ENCODE measurements around the gene ZNF304. TPM values are rescaled to one million over a fixed set of nuclear protein-coding genes. Genes with fewer than 3 reads are reported as not detected.

Gene ZNF304
- total and polyA plus RNA-seq, 2 of the 4 experiments (the other 2 are of a cell fraction), result 3.9 to 16.1 TPM

- intact Hi-C loops (cut with micrococcal nuclease) (no loop called here), dilution Hi-C loops (cut with HindIII; ENCODE audit: low sequenced_read_pairs, unreplicated experiment) (no loop called here), in situ Hi-C loops (cut with MboI; ENCODE audit: low sequenced_read_pairs) (no loop called here)
- Histone ChIP-seq H3K18ac (ENCODE audit: low read depth, low read length) (no peak overlapping the region), H2AFZ (replicated peaks; ENCODE audit: low read length, poor library complexity) (no peak overlapping the region), H3K9me3 (ENCODE audit: control insufficient read depth, insufficient read depth, low read length) (no peaks in the 10 kb centered on the region), H4K5ac (ENCODE audit: low read depth, low read length) (no peak overlapping the region), H4K91ac (ENCODE audit: insufficient read depth, low read depth, low read length) (no peak overlapping the region), H3K27ac (ENCODE audit: insufficient read depth, low read length) (no peak overlapping the region), H3K23ac (ENCODE audit: low read depth, low read length) (no peak overlapping the region), H3K9me1 (ENCODE audit: insufficient read depth, low read length) (peaks cover 8% of the 10 kb centered on the region; the same call in 1 of the 2 replicates), H3K79me1 (ENCODE audit: low read depth in 1 of 2, low read length in 2 of 2) (peaks cover 9 to 10% of the 10 kb centered on the region in 2 experiments; a peak in 3 of 4 replicates), H3K4ac (ENCODE audit: low read depth, low read length) (no peak overlapping the region), H4K8ac (ENCODE audit: low read depth in 2 of 2, low read length in 2 of 2) (no peak overlapping the region), H3K4me2 (ENCODE audit: low read depth, low read length) (no peak overlapping the region), H2BK20ac (ENCODE audit: low read depth, low read length) (no peak overlapping the region), H2BK15ac (ENCODE audit: low read depth, low read length) (no peak overlapping the region), H3K27me3 (ENCODE audit: control insufficient read depth, insufficient read depth, low read length) (no peaks in the 10 kb centered on the region), H2BK5ac (ENCODE audit: low read depth, low read length, poor library complexity, severe bottlenecking) (no peak overlapping the region), H3K56ac (ENCODE audit: extremely low read depth, insufficient read depth, low read length) (no peak overlapping the region), H4K20me1 (ENCODE audit: insufficient read depth, low read length) (peaks cover 2% of the 10 kb centered on the region; the same call in 1 of the 2 replicates), H2AK9ac (replicated peaks; ENCODE audit: low read depth, low read length, poor library complexity) (no peak overlapping the region), H3K9ac (ENCODE audit: low read depth, low read length) (no peak overlapping the region), H3K36me3 (ENCODE audit: control insufficient read depth, insufficient read depth, low read length) (peaks cover 3% of the 10 kb centered on the region), H2BK120ac (ENCODE audit: low read depth, low read length) (no peak overlapping the region), H3K4me1 (ENCODE audit: control insufficient read depth, insufficient read depth, low read length) (no peaks in the 10 kb centered on the region), H2AK5ac (ENCODE audit: low read depth, low read length) (no peak overlapping the region), H3K4me3 (ENCODE audit: insufficient read depth, low read depth, low read length) (no peak overlapping the region), H3K14ac (replicated peaks; ENCODE audit: low read depth, low read length) (no peak overlapping the region)
- ChIA-PET CTCF (interaction anchor here (1.4 kb wide), 1 partner anchor 29 kb away, joined by 3 read pairs; the partner anchor contains the start of genes TRAPPC2B and ZNF547), POLR2A (ENCODE audit: unreplicated experiment) (no interaction called here)
- BruUV-seq (replicated peaks), result no TSS peak
- WGBS, 2 experiments (ENCODE audit: extremely low coverage in 2 of 2, insufficient read length in 1 of 2), result 61% methylated on average over 2 of the region's 4 CpGs; no CpG with 5 or more reads in 1 of the 2 experiments
- ATAC-seq (ENCODE audit: low read depth) (no peak), DNase-seq (peak; percentile 9)
- TF ChIP-seq MXI1 (IDR thresholded peaks at IDR 0.05; ENCODE audit: borderline replicate concordance, low read depth, low read length), result no peak
- no peak for TF ChIP-seq CHD1 (IDR thresholded peaks at IDR 0.05; ENCODE audit: low read depth, low read length)
- no peak for TF ChIP-seq BHLHE40 (IDR thresholded peaks at IDR 0.05; ENCODE audit: low read depth, low read length)
- no peak for TF ChIP-seq FOS (IDR thresholded peaks at IDR 0.05; ENCODE audit: low read depth, low read length)
- no peak for TF ChIP-seq MAFK (IDR thresholded peaks at IDR 0.05; ENCODE audit: low read depth, low read length)
- TF ChIP-seq RAD21 (IDR thresholded peaks at IDR 0.05; ENCODE audit: low read length), result no peak
- TF ChIP-seq NFE2L2 (IDR thresholded peaks at IDR 0.05; ENCODE audit: low read depth, low read length), result no peak
- no peak for TF ChIP-seq SMC3 (IDR thresholded peaks at IDR 0.05; ENCODE audit: low read depth, low read length)
- no peak for TF ChIP-seq RCOR1 (IDR thresholded peaks at IDR 0.05; ENCODE audit: insufficient replicate concordance, low read length)
- no peak for TF ChIP-seq MAZ (IDR thresholded peaks at IDR 0.05; ENCODE audit: borderline replicate concordance, low read depth, low read length)
- TF ChIP-seq RFX5 (IDR thresholded peaks at IDR 0.05; ENCODE audit: low read depth, low read length), result no peak
- no peak for TF ChIP-seq CEBPB (IDR thresholded peaks at IDR 0.05; ENCODE audit: low read depth, low read length)
- no peak for TF ChIP-seq ELK1 (IDR thresholded peaks at IDR 0.05; ENCODE audit: borderline replicate concordance, low read depth, low read length)
- no peak for TF ChIP-seq CTCF (conservative IDR thresholded peaks at IDR 0.05; ENCODE audit: low read depth, low read length)
- no peak for TF ChIP-seq USF2 (IDR thresholded peaks at IDR 0.05; ENCODE audit: low read depth, low read length)
- no peak for TF ChIP-seq POLR2A (IDR thresholded peaks at IDR 0.05; ENCODE audit: low read depth, low read length)
Measured at GRCh38 chr19:57334191-57334590, 16.9 kb upstream of the ZNF304 start.

Data from IMR-90 (cell line).